Fibroblast of upper back skin (primary cell): ENCODE data around the gene ZNF394.

ENCODE experiments used
- DNase-seq: peaks from one replicate; pipeline ENCODE4 v3.0.0-alpha.2; 2013

ZNF394 gene

GRCh38 chr7:99447943-99448342 is 52.1 kb downstream of the ZNF394 start:
- no peak for DNase-seq

GRCh38 chr7:99446096-99446495 is 54.0 kb downstream of the ZNF394 start:
- DNase-seq = no peak
